ENCODE measurements around the gene STK32A.
"Not testable (repeated sequence)": the region's sequence is repeated elsewhere in the genome, so short reads cannot be mapped to it uniquely, and the experiment has no call there.

STK32A gene

DNA sequence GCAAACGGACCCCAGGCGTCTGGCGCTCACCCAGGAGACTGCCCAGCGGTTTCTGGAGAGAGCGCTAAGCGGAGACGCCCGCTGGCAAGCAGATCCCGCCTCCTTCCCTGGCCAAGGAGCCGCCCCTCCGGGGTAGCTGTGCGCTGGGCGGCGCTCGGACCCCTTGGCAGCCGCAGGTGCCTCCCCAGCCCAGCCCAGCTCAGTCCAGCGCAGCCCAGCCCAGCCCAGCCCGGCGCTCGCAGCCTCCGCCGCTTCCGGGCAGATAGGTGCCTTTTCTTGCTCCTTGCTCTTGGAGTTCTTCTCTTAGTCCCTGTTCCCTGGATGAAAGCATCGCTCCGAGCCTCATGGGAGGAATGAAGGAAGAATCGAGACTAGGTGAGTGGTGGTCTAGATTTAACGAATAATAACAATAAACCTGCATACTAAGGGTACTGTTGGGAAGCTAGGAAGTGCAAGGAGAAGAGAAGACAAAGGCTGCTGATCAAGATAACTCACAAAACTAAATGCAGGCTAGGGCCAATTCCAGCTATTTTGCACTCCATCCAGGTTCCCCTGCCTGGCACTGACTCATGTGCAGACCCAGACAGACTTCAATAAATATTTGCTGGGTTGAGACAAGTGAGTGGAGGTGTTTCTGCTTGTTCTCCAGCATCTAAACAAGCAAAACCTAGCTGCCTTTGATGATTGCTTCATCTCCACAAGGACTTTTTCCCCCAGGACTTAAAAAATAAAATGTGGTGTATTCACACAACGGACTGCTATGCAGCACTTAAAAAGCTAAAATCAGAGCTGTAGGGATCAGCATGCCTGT, at the start of gene STK32A:
Gene STK32A (plus strand): TSS at position 202 of the 811 bp plus-strand sequence. CDS start 4,609 bp downstream, outside the sequence.
- no peak for DNase-seq (ENCODE audit: low read depth in 3 of 3)

DNA sequence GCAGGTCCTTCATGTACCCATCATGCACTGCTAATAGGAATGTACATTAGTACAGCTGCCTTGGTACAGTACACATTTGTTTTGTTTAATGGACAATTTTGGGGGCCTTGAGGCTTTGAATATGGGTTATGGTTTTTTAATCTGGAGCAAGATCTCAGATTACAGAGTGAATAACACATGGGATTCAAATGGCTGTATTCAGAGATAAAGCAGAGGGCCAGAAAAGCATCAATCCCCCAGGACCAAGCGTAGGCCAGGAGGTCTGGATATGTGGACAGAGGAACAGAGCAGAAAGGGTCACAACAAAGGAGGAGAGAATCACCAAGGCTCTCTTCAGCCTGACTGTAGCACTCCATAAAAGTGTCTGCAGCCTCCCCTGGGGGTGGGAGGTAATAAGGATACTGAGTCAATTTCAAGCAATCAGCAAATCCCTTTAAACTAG, 47.7 kb upstream of the STK32A start:
- no peak for DNase-seq (ENCODE audit: low read depth in 3 of 3)

DNA sequence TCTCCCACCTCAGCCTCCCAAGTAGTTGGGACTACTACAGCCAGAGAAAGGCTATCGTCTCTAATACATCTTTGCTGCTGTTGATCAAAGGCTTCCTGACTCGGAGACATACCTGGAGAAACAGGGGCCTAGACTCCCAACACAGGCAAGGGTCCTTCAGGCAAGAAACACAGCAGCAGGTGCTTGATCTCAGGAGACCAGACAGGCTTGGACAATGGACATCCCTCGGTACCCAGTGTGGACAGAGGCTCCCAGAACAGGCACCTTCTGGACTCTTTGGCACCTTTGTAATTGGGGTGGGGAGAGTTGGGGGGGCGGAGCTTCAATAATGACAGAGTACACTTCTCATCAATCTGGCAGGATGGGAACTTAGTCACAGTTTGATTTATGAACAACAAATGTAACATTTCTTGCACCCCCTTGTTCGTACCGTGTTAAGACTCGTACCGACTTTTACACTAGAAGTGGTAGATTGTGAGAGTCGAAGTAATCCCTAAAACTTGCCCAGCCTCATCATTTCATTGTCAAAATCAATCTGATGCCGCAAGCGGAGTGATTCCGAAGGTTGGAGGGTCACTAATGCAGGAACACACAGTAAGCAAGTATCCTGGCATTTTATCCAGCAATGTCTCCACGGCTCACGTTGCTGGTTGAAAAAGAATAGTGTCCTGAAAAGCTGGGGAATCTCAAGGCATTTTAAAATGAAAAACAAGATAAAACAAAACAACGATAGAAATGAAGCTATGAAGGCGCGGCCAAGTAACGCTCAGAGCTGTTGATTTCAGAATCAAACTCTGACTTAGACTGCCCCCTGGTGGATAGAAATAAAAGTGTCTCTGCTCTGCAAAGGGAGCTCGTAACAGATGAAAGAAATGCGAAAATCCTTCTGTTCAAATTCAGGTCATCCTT, 46.4 kb upstream of the STK32A start:
- peak in 2 of 3 donors; percentile 15 to 24 for DNase-seq (ENCODE audit: low read depth in 3 of 3)

DNA sequence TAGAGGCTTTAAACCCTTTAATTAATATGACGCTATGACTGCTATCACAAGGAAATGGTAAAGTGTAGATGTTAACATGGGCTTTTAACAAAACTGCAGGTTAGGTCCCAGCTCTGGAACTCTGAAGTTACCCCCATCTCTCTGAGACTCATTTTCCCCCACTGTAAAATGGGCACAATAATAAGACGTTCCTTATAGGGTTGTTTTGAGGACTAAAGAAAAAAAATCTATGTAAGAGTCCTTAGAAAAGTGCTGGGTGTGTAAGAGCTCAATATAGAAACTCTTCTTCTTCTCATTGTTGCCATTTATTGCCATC, 45.8 kb upstream of the STK32A start:
- DNase-seq (ENCODE audit: low read depth in 3 of 3): no peak

DNA sequence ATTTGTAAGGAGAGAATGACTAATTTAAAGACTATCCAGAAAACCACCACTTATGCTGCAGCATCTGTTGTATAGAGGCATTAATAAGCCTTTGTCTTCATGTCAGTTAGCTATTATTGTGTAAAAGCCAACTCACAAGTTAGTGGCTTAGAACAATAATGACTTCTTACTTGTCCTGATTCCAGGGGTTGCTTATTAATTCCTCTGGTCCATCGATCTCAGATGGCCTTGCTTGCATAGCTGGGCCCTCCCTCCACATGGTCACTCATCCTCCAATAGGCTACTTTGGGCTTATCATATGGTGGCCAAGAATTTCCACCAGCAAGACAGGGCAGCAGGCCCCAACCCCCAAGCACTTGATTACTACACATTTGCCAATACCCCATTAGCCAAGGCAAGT, 44.5 kb upstream of the STK32A start:
- DNase-seq (ENCODE audit: low read depth in 3 of 3): no peak

DNA sequence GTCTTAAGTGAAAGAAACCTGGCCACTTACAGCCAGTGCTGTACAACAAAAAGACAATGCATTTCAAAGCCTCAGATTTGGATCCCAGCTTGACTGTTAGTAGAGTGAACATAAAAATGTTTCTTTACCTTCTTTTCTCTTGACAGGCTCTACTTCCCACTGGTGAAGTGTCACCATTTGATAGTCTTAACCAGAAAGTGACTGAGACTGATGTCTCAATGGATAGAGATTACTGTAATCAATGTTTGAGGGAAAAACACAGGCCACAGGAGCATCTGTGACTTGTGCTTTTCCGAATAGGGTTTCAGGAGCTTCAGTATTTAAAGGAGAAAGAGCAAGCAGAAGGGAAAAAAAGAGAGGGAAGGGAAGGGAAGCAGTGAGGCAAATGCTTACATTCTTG, 41.7 kb upstream of the STK32A start:
- no peak for DNase-seq (ENCODE audit: low read depth in 3 of 3)

DNA sequence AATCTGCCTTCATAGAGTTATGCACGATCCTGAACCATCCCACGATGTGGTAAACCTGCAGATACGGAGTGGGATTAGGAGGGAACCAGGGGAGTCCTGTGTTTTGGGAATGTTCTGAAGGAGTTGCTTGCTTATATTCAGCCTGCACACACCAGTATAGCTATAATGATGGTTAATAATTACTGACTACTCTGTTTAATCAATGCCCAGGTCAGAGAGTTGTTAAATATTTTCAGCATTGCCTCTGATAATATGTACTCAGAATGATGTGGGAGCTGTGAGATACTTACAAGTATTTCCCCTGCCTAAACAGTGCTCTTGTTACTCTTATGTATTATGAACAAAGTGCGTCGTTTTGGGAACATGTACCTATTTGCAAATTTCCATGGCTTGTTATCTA, 34.8 kb upstream of the STK32A start:
- no peak for DNase-seq (ENCODE audit: low read depth in 3 of 3)

DNA sequence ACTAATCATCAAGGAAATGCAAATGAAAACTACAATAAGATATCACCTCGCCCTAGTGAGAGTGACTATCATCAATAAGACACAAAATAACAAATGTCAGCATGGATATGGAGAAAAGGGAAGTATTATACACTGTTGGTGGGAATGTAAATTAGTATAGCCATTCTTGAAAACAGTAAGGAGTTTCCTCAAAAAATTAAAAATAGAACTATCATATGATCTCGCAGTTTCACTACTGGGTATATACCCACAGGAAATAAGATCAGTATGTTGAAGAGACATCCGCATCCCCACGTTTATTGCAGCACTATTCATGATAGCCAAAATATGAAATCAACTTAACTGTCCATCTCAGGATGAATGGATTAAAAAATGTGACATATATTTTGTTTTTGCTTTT, 31.6 kb upstream of the STK32A start:
- DNase-seq (ENCODE audit: low read depth in 3 of 3): no peak

DNA sequence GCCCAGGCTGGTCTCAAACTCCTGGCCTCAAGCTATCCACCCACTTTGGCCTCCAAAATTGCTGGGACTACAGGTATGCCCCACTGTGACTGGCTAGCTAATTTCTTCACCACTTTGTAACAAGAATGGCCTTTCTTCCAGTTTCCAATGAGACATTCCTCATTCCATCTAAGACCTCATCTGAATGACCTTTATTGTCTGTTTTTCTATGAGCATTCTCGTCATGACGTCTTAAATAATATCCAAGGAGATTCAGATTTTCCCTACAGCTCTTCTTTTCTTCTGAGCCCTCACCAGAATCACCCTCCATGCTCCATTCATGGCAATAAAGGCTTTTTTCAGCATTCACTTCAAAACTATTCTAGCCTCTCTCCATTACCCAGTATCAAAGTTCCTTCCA, 30.2 kb upstream of the STK32A start:
- no peak for DNase-seq (ENCODE audit: low read depth in 3 of 3)

DNA sequence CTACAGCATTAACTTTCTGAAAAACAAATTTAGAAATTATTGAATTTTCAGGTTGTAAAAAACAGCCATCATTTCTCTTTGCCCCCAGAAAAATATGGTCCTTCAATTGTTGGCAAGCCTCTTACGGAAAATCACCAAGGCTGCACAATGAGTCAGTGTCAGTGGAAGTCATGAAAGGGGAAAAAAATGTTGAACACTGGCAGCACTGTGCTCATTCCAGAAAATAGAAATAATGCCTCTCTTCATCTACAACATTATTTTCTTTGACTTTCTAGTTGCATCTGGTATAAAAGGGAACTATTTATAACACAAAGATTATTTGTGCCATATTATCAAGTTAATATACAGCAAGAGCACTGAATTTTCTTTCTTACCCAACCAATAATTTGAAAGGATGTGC, 26.7 kb upstream of the STK32A start:
- no peak for DNase-seq (ENCODE audit: low read depth in 3 of 3)

DNA sequence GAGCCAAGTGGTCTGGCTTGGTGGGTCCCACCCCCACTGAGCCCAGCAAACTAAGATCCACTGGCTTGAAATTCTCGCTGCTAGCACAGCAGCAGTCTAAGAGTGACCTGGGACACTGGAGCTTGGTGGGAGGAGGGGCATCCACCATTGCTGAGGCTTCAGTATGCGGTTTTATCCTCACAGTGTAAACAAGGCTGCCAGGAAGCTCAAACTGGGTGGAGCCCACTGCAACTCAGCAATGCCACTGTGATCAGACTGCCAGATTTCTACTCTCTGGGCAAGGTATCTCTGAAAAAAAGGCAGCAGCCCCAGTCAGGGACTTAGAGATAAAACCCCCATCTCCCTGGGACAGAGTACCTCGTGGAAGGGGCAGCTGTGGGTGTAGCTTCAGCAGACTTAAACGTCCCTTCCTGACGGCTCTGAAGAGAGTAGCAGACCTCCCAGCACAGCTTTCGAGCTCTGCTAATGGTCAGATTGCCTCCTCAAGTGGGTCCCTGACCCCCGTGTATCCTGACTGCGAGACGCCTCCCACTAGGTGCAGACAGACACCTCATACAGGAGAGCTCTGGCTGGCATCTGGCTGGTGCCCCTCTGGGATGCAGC, 18.2 kb upstream of the STK32A start:
- DNase-seq (ENCODE audit: low read depth in 3 of 3): no peak

DNA sequence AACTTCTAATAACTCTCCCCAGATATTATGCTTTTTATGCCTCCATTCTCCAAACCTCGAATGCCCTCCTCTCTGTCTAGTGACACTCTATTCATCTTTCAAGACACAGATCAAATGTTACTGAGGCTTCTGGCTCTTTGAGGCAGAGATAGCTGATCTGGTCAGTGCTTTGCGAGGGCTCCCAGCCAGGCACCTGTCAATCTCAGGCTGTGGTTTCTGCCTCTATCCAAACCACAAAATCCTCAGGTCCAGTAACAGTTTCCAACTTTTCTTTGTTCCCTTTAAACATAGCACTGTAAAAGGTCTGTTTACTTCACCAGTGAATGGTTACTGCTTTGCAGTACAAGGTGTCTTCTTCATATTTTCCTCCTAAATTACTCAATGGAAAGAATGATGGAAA, 11.5 kb upstream of the STK32A start:
- no peak for DNase-seq (ENCODE audit: low read depth in 3 of 3)

DNA sequence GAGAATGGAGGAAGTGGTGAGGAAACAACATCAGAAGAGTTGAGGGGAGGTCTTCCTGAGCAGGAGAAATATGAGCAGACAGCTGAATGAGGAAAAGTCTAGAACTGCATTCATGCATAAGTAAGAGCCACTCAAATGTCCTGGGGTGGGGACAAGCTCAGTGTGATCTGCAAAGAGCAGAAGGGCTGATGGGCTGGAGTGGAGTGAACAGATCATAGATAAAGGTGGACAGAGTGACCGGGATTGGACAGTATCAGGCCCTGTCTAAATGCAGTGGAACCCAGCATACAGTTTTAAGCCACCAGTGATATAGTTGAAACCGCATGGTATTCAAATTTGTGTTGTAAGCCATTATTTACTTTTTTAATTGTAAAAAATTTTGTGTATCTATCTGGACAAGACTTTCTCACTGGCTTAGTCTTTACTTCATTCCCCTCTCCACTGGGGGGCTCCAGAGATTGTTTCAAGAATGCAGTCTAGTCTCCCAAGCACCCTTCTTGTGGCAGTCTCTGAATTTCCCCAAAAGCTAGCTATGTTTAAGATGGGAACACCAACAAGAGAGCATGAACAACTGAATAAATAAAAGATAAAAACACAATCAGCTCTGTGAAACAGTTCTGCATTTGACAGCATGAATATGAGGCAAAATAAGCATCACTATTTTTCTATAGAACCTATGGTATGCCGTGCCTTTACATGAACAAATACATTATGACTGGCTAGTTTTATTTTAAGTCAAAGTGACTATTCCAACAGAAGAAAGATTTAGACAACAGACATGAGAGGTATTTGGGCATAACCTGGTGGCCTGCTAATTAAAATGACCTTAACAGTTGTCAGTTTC, 10.7 kb upstream of the STK32A start:
- DNase-seq (ENCODE audit: low read depth in 3 of 3): no peak

DNA sequence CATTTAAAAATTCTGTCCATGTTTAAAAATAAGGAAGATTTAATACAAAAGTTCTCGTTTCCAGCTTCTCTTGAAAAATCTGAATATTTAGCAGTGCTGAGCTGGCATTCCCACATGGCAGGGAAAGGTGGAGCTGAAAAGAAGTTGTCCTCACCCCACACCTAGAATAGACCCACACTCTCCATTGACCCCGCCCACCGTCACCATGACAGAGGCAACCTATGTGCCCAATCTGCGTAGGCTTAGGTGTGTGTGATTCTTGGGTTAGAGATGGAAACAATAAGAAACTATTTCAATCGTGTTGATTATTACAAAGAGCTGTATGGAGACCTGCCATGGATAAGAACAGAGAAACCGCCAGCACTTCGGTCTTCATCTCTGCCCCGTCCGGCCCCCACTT, 8.9 kb upstream of the STK32A start:
- DNase-seq (ENCODE audit: low read depth in 3 of 3): no peak

DNA sequence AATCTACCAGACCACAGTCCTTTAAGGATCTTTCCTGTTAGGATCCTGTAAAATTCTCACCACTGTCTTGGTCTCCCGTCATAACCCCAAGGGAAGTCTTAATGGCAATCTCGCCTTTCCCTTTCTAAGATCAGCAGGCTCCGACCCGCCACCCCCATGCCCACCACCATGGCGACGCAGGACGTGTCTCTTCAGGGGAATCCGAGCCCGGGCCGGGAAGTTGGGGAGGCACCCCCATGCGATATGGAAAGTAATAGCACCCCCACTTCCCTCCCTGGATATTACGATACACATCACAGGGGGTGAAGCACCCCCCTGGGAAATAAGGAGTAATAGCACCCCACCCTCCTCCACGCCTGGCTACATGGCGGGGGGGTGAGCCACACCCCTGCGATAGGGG, 8.3 kb upstream of the STK32A start:
- DNase-seq (ENCODE audit: low read depth in 3 of 3): no peak

DNA sequence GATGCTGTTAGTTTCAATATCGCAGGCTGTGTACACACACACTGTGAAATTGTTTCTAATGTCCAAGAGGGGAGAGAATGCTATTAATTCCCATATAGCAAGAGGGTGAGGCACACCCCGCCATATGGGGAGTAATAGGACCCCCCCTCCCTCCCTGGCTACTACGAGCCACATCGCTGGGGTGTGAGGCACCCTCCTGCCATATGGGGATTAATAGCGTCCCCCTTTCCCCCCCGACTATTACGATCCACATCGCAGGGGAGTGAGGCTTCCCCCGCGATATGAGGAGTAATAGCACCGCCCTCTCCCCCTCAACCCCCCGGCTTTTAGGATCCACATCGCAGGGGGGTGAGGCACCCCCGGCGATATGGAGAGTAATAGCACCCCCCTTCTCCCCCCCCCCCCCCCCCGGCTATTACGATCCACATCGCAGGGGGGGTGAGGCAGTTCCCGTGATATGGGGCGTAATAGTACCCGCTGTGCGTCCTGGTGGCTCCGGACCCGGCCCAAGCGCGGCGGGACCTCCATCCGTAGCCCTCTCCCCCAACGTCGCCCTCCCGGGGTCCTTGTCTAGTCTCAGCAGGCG, 494 bp upstream of the STK32A start:
- no peak for DNase-seq (ENCODE audit: low read depth in 3 of 3)

DNA sequence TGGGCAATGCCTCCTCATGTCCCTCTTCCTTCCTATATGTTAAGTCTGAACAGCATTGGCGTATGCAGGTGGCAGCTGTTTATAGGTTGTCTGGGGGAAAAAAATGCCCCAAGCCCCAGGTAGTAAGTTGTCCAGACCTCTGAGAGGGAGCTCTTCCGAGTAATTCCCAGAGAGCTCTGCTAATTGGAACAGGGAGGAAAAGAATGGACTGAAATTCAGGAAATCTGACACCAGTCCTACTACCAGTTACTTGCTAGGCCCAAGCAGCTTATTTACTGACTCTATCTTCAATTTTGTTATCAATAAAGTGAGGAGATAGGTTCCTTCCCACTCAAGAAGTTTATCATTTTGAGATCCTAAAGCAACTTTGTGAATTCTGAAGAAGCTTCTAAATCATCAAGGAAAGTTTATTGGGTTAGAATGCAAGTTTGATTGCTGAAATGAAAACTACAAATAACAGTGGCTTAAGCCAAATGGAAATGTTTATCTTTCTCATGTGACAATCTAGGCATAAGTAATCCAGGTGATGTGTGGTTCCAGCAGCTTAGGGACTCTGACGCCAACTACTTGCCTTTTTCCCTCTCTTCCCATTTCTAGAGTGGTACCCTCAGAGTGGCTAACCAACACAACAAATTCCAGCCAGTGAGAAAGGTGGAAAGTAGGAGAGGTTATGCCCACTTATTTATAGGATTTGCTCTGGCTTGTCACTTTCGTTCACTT, 5.6 kb downstream of the STK32A start:
- DNase-seq (ENCODE audit: low read depth in 3 of 3): no peak

DNA sequence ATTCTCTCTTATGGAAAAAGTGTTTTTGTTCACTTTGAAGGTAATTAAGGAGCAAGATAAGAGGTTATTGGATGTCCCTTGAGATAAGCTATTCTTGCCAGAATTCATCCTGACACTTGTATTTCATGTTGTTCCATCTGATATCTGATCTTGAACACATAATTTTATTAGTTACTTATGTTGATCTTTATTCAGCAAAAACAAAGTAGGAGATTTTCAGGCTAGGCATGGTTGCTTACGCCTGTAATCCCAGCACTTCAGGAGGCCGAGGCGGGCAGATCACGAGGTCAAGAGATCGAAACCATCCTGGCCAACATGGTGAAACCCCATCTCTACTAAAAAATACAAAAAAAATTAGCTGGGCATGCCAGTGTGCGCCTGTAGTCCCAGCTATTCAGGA, 8.4 kb downstream of the STK32A start:
- not testable (repeated sequence) for DNase-seq (ENCODE audit: low read depth in 3 of 3)

DNA sequence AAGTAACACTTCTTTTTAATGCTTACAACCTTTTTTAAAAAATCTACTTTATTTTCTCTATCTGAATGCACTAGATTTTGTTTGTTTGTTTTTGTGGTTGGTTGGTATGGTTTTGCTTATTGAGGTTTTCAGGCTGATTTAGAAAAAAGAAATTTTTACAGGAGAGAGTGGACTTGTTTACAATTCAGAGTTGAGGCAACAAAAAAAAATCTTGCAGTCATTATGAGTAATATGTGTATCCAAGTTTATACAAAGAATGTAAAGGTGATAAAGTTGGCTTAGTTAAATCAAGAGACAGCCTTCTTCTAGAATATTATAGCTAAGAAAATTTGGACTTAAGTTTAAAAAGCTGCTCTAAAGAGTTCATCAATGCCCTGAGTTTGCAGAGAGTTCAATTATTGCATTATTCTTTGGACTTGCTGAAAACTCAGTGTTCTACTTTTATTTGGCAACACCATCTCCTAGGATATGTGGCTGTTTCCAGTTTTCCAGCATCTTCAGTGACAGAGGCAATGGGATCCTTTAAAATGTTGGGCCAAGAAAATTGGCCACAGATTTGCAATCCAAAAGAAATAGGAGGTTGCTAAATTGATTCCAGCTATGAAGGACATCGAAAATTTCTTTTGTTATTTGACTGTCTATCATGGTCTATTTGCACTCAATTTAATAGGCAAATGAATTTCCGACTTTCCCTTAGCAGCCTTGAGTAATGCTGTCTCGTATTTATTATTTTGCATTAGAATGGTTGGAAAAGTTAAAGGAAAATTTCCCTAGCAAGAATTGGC, 10.7 kb downstream of the STK32A start:
- DNase-seq (ENCODE audit: low read depth in 3 of 3): no peak

DNA sequence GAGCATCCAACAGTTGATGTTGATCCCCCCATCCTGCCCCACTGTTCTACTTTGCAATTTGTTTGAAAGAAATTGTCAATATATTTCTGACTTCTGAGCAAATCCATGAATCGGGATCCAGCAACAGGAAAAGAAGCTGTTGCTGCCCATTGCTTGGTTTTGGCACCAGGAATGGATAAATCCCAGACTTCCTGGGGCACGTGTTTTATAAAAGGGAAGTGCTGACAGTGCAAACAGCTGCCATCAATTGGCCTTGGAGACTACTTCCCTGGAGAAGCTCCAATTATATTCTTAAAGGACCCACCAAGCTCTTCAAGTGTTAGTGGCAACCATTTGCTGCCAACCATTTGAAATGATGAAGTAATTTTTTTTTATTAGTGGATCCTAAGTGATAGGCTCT, 13.7 kb downstream of the STK32A start:
- no peak for DNase-seq (ENCODE audit: low read depth in 3 of 3)

Measured in stimulated activated CD4-positive, alpha-beta T cell treated with anti-CD3 and anti-CD28 coated beads, TNF-alpha, amount 100 ng/mL, for 48 hours (primary cell).